HL-60 (cell line): ENCODE measurements around the gene DNAL1.

ENCODE experiments used
- DNase-seq, 2 experiments: peaks; one replicate each; pipeline ENCODE4 v3.0.0-alpha.2; 2010 to 2020; ENCODE audit warnings: low read depth in 1 of 2, low spot score in 1 of 2
- H3K27ac ChIP-seq: fragments of 250-450 bp; sonication (Bioruptor Pico); replicated peaks from 2 replicates; pipeline ENCODE4 v1.5.1; 2020; ENCODE audit warnings: mild to moderate bottlenecking, moderate library complexity
- H3K27me3 ChIP-seq: fragments of 250-450 bp; sonication (Bioruptor Pico); 2 replicates; pipeline ENCODE4 v1.5.1; 2021; ENCODE audit warnings: mild to moderate bottlenecking, moderate library complexity; ENCODE audit not compliant: insufficient read depth, poor library complexity, severe bottlenecking
- H3K4me3 ChIP-seq: replicated peaks from 2 replicates; pipeline ENCODE4 v1.5.1; 2011; ENCODE audit warnings: mild to moderate bottlenecking, control low read depth, low read length; ENCODE audit not compliant: insufficient read depth
- CTCF ChIP-seq: IDR thresholded peaks from one replicate; pipeline ENCODE4 v1.5.1; 2011; ENCODE audit warnings: low read length, control low read depth, inconsistent platforms; ENCODE audit not compliant: insufficient read depth
- GABPA ChIP-seq: IDR thresholded peaks from 2 replicates; pipeline ENCODE4 v1.6.1; 2012; ENCODE audit warnings: low read depth
- POLR2AphosphoS5 ChIP-seq: IDR thresholded peaks from 2 replicates; pipeline ENCODE4 v1.6.1; 2012; ENCODE audit warnings: low read depth
- REST ChIP-seq: IDR thresholded peaks from 2 replicates; pipeline ENCODE4 v1.6.1; 2012; ENCODE audit warnings: low read depth; ENCODE audit not compliant: insufficient replicate concordance
- SPI1 ChIP-seq: IDR thresholded peaks from 2 replicates; pipeline ENCODE4 v1.6.1; 2012; ENCODE audit warnings: low read depth, mild to moderate bottlenecking, borderline replicate concordance

The DNAL1 gene

GRCh38 chr14:73713803-73714655, 69.2 kb downstream of the DNAL1 start, which contains the start of gene PNMA1:
Gene PNMA1 (minus strand): TSS chr14:73714384. CDS start chr14:73713639, 745 bp downstream.
- peak within 1 kb of the TSS; percentile 49; the same call in 1 of the 2 replicates for H3K27ac ChIP-seq
- peak in 1 of 2 experiments; percentile 51 for DNase-seq

GRCh38 chr14:73714656-73715081, 69.9 kb downstream of the DNAL1 start:
- H3K4me3 ChIP-seq, result no peak overlapping the region
- DNase-seq, result no peak
- no peaks in the 10 kb centered on the region for H3K27me3 ChIP-seq
- H3K27ac ChIP-seq, result no peak overlapping the region
- TF ChIP-seq POLR2AphosphoS5 (no peak), GABPA (no peak), SPI1 (no peak), REST (no peak), CTCF (no peak)

More at GRCh38 chr14:73713803-73714655, 69.2 kb downstream of the DNAL1 start, which contains the start of gene PNMA1:
- H3K27me3 ChIP-seq, result no peaks in the 10 kb centered on the region
- TF ChIP-seq SPI1, result no peak
- no peak for TF ChIP-seq REST
- no peak; the same call in 1 of the 2 replicates for TF ChIP-seq POLR2AphosphoS5
- peak within 1 kb of the TSS; percentile 59 for H3K4me3 ChIP-seq

- H3K27me3 ChIP-seq, result no peaks in the 10 kb centered on the region
- H3K27ac ChIP-seq, result no peak overlapping the region
- TF ChIP-seq REST (no peak), CTCF (no peak), GABPA (no peak)
- H3K4me3 ChIP-seq, result no peak overlapping the region
- DNase-seq, result no peak
Measured at GRCh38 chr14:73715707-73716106, 70.9 kb downstream of the DNAL1 start.
